Loucy (cell line): Measurements from ENCODE around the gene MT1HL1.

Source experiments
- H2AFZ ChIP-seq: fragments of 200-600 bp; sonication (generic); 2 replicates; pipeline ENCODE4 v1.6.0; 2016; ENCODE audit warnings: antibody characterized with exemption, mild to moderate bottlenecking, low read length, moderate library complexity
- H3F3A ChIP-seq: fragments of 200-600 bp; 2 replicates; pipeline ENCODE4 v1.6.0; 2016; ENCODE audit warnings: antibody characterized with exemption, low read depth, mild to moderate bottlenecking
- H3K27me3 ChIP-seq: fragments of 200-600 bp; sonication (generic); 2 replicates; pipeline ENCODE4 v1.6.1; 2014; ENCODE audit warnings: low read length, mild to moderate bottlenecking; ENCODE audit not compliant: insufficient read depth, poor library complexity, severe bottlenecking
- H3K36me3 ChIP-seq: fragments of 200-600 bp; sonication (generic); 2 replicates; pipeline ENCODE4 v1.6.1; 2016; ENCODE audit warnings: low read length; ENCODE audit not compliant: insufficient read depth
- H3K4me1 ChIP-seq: fragments of 200-600 bp; sonication (generic); 2 replicates; pipeline ENCODE4 v1.5.1; 2014; ENCODE audit warnings: low read length, mild to moderate bottlenecking; ENCODE audit not compliant: insufficient read depth, poor library complexity, severe bottlenecking
- H3K4me2 ChIP-seq: fragments of 200-600 bp; sonication (generic); 2 replicates; pipeline ENCODE4 v1.6.0; 2014; ENCODE audit warnings: antibody characterized with exemption, low read length, low read depth, mild to moderate bottlenecking; ENCODE audit not compliant: poor library complexity, severe bottlenecking
- H3K4me3 ChIP-seq: fragments of 200-600 bp; sonication (generic); 2 replicates; pipeline ENCODE4 v1.5.1; 2014; ENCODE audit warnings: low read length, mild to moderate bottlenecking, mixed read lengths; ENCODE audit not compliant: poor library complexity, severe bottlenecking
- H3K79me2 ChIP-seq: fragments of 200-600 bp; sonication (generic); 2 replicates; pipeline ENCODE4 v1.6.1; 2014; ENCODE audit warnings: low read length; ENCODE audit not compliant: insufficient read depth
- H3K9ac ChIP-seq: fragments of 200-600 bp; sonication (generic); 2 replicates; pipeline ENCODE4 v1.6.0; 2014; ENCODE audit warnings: mild to moderate bottlenecking, low read depth, low read length, moderate library complexity; ENCODE audit not compliant: poor library complexity, severe bottlenecking
- H3K9me2 ChIP-seq: fragments of 200-600 bp; sonication (generic); replicated peaks from 2 replicates; pipeline ENCODE4 v1.6.1; 2016; ENCODE audit warnings: low read depth, low read length, mixed read lengths
- H3K9me3 ChIP-seq: fragments of 200-600 bp; sonication (generic); 2 replicates; pipeline ENCODE4 v1.6.1; 2014; ENCODE audit warnings: mild to moderate bottlenecking, antibody characterized with exemption, low read length, low read depth; ENCODE audit not compliant: insufficient read depth
- H4K20me1 ChIP-seq: fragments of 200-600 bp; sonication (generic); 2 replicates; pipeline ENCODE4 v1.6.0; 2014; ENCODE audit warnings: antibody characterized with exemption, low read length, mild to moderate bottlenecking; ENCODE audit not compliant: insufficient read depth, poor library complexity, severe bottlenecking
- EZH2phosphoT487 ChIP-seq: fragments of 200-600 bp; IDR thresholded peaks from 2 replicates; pipeline ENCODE4 v1.6.1; 2018; ENCODE audit warnings: antibody characterized with exemption, mild to moderate bottlenecking, moderate library complexity, borderline replicate concordance
- TF ChIP-seq, protein P1 (sequence below): fragments of 200-600 bp; sonication (generic); conservative IDR thresholded peaks from 2 replicates; pipeline ENCODE4 v1.5.1; 2014; ENCODE audit warnings: mild to moderate bottlenecking, antibody characterized with exemption, low read length

Gene MT1HL1

DNA sequence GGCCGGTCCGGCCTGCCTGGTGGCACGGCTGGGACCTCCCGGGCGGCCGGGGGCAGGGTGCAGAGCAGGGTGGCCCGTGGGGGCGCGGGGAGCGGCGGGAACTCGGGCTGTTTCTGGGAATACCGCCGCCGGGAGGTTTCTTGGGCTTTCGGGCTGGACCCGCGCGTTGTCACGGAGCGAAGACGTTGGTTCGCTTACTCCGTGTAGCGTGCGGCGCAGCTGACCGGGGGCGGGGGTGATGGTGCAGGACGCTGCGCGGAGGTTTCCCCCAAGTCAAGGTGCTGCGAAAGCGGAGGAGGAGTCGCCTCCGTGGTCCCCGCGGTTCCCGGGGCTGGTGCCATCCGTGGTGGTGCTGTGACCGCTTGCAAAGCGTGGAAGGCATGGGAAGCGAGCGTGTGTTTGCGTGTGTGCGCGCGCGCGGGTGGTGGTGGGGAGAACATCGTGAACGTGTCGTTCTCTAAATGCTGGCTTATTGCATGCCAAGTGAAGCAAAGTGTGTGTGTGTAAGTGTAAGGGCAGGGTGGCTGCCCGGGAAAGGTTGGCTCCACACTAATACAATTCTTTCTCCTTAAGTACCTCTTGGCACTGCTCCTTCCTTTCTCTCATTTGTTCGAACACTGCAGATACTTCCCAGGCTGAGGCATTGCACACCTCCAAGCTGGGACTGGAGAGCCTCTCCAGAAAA, 38.8 kb upstream of the MT1HL1 start:
- no peaks in the 10 kb centered on the region for H3K79me2 ChIP-seq
- no peaks in the 10 kb centered on the region for H3F3A ChIP-seq
- H3K9ac ChIP-seq = no peak overlapping the region
- no peak overlapping the region for H3K4me3 ChIP-seq
- H3K9me2 ChIP-seq = no peaks in the 10 kb centered on the region
- no peaks in the 10 kb centered on the region for H3K9me3 ChIP-seq
- no peaks in the 10 kb centered on the region for H3K4me1 ChIP-seq
- H3K27me3 ChIP-seq = no peaks in the 10 kb centered on the region
- no peak overlapping the region for H3K4me2 ChIP-seq
- TF ChIP-seq EZH2phosphoT487 = no peak
- TF ChIP-seq, protein P1, sequence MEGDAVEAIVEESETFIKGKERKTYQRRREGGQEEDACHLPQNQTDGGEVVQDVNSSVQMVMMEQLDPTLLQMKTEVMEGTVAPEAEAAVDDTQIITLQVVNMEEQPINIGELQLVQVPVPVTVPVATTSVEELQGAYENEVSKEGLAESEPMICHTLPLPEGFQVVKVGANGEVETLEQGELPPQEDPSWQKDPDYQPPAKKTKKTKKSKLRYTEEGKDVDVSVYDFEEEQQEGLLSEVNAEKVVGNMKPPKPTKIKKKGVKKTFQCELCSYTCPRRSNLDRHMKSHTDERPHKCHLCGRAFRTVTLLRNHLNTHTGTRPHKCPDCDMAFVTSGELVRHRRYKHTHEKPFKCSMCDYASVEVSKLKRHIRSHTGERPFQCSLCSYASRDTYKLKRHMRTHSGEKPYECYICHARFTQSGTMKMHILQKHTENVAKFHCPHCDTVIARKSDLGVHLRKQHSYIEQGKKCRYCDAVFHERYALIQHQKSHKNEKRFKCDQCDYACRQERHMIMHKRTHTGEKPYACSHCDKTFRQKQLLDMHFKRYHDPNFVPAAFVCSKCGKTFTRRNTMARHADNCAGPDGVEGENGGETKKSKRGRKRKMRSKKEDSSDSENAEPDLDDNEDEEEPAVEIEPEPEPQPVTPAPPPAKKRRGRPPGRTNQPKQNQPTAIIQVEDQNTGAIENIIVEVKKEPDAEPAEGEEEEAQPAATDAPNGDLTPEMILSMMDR = no peak
- H3K36me3 ChIP-seq = no peaks in the 10 kb centered on the region
- no peak overlapping the region for H2AFZ ChIP-seq
- H4K20me1 ChIP-seq = no peaks in the 10 kb centered on the region

DNA sequence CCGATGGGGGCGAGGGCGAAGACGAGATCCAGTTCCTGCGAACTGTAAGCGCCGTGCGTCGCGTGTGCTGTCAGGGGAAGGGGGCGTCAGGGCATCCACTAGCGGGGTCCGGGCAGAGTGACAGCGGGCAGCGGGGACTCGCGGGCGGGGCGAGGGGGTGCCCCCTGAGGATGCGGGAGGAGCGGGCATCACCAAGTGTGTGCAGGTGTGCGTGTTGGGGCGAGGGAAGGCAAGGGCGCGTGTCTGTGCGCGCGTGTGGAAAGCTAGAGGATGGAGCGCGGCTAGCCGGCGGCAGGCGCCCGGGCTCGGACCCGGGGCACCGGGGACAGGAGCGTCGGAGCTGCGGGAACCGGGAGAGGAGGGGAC, 38.3 kb upstream of the MT1HL1 start:
- Histone ChIP-seq H3K4me2 (no peak overlapping the region), H2AFZ (no peak overlapping the region), H3K4me3 (no peak overlapping the region)

DNA sequence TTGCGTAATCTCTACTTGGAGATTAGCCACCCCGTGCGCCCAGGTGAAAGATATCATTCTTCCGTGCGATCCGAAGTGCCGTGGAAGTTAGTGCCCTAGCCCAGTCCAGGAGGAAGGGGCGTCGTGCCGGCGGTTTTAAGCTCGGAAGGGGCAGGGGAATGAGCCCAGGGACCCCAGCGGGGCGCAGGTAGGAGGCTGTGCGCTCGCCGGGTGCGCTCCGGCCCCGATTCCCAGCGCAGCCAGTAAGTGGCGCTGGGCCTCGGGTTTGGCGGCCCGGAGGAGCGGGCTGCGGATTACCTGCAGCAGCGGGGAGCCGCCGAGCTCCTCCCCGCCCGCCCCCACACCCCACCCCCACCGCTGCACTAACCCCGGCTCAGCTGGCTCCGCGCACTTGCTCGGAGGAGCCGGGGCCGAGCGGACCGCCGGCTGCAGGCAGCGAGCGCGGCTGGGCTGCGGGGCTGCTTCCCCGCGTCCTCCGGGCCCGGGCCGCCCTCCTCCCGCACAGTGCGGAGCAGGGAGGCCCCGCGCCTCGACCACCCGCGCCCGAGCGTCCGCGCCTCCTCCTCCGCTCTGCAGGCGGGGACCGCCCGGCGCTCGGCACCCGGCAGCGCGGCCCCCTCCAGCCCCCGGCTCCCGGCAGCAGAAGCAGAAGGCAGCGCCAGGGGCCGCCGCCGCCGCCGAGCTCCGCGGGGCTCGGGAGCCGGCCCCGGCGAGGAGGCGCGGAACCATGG, 37.7 kb upstream of the MT1HL1 start, which contains the start of gene RYR2:
Gene RYR2 (plus strand): TSS at position 390 of the 731 bp plus-strand sequence. CDS start 338 bp downstream, at position 728.
- no peak within 1 kb of the TSS for H3K4me3 ChIP-seq
- H3K4me2 ChIP-seq = no peak within 1 kb of the TSS
- H3K27me3 ChIP-seq = no peaks in the 10 kb centered on the region

More for the DNA sequence above, 38.3 kb upstream of the MT1HL1 start:
- Histone ChIP-seq H3K9me3 (no peaks in the 10 kb centered on the region), H3K27me3 (no peaks in the 10 kb centered on the region), H3K9me2 (no peaks in the 10 kb centered on the region), H3F3A (no peaks in the 10 kb centered on the region), H3K9ac (no peak overlapping the region), H3K79me2 (no peaks in the 10 kb centered on the region), H3K36me3 (no peaks in the 10 kb centered on the region), H3K4me1 (no peaks in the 10 kb centered on the region), H4K20me1 (no peaks in the 10 kb centered on the region)
- no peak for TF ChIP-seq EZH2phosphoT487
- TF ChIP-seq, protein P1 = no peak

More for the DNA sequence above, 37.7 kb upstream of the MT1HL1 start, which contains the start of gene RYR2:
- Histone ChIP-seq H3F3A (no peaks in the 10 kb centered on the region), H3K79me2 (no peaks in the 10 kb centered on the region), H3K9ac (no peak within 1 kb of the TSS), H3K4me1 (no peaks in the 10 kb centered on the region), H3K36me3 (no peaks in the 10 kb centered on the region), H2AFZ (no peak within 1 kb of the TSS), H3K9me2 (no peaks in the 10 kb centered on the region), H3K9me3 (no peaks in the 10 kb centered on the region), H4K20me1 (no peaks in the 10 kb centered on the region)
- no peak for TF ChIP-seq EZH2phosphoT487
- TF ChIP-seq, protein P1 = no peak
